Measurements from ENCODE around the gene PPP2R5A. TPM values are rescaled to one million over a fixed set of nuclear protein-coding genes. Genes with fewer than 3 reads are reported as not detected.

The PPP2R5A gene
- total RNA-seq, 2 experiments from 2014 or later = 59.9 to 63.9 TPM

DNA sequence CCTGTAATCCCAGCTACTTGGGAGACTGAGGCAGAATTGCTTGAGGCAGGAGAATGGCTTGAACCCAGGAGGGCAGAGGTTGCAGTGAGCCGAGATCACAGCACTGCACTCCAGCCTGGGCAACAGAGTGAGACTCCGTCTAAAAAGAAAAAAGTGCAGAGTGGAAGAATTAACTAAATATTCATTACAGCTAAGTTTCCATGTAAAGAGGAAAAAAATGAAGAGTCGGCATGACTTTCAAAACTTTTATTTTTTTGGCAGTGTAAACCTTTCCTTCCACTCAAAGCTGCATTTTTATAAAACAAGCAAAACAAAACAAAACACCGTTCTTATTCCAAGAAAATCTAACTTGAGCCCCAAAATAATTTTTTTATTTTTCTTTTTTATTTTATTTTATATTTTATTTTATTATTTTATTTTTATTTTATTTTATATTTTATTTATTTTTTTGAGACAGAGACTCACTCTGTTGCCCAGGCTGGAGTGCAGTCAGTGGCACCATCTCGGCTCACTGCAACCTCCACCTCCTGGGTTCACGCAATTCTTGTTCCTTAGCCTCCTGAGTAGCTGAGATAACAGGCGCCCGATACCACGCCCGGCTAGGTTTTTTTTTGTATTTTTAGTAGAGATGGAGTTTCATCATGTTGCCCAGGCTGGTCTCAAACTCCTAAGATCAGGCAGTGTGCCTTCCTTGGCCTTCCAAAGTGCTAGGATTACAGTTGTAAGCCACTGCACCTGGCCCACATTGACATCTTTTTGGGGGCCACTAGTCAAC lies 66.6 kb downstream of the PPP2R5A start:
- ChIA-PET CTCF (interaction anchor here (1.0 to 1.4 kb wide), 2 partner anchors 9 to 14 kb away, joined by 3 read pairs; no protein-coding TSS in a partner anchor), POLR2A (no interaction called here)
- H3K4me3 Mint-ChIP-seq = no peak overlapping the region
- no peaks in the 10 kb centered on the region for H3K27me3 Mint-ChIP-seq
- H3K4me1 Mint-ChIP-seq = peaks cover 7% of the 10 kb centered on the region
- no peak for DNase-seq
- peaks cover 33% of the 10 kb centered on the region for H3K36me3 Mint-ChIP-seq (ENCODE audit: low read depth)
- no peak overlapping the region for H3K27ac Mint-ChIP-seq
- no peaks in the 10 kb centered on the region for H3K9me3 Mint-ChIP-seq

DNA sequence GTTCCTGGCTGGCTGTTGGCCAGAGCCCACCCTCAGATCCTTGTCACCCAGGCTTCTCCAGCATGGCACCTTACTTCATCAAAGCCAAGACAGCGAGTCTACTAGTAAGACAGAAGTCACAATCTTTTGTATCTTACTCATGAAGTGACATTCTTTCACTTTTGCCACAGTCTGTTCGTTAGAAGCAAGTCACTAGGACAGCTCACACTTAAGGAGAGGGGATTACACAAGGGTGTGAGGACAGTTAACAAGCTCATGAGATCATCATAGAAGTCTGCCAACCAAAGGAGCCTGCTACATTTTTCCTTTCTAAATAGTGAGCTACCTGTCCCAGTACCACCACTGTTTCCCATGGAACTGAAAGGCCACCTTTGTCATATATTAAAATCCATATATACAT lies 68.0 kb downstream of the PPP2R5A start:
- Mint-ChIP-seq H3K4me1 (peaks cover 7% of the 10 kb centered on the region), H3K4me3 (no peak overlapping the region), H3K27ac (peak overlapping the region; percentile 54), H3K27me3 (no peaks in the 10 kb centered on the region), H3K9me3 (no peaks in the 10 kb centered on the region), H3K36me3 (ENCODE audit: low read depth) (peaks cover 33% of the 10 kb centered on the region)
- no peak for DNase-seq
- CTCF ChIA-PET = interaction anchor here (0.6 to 1.6 kb wide), 2 partner anchors 9 to 64 kb away, joined by 3 to 4 read pairs; no protein-coding TSS in a partner anchor
- POLR2A ChIA-PET = no interaction called here

DNA sequence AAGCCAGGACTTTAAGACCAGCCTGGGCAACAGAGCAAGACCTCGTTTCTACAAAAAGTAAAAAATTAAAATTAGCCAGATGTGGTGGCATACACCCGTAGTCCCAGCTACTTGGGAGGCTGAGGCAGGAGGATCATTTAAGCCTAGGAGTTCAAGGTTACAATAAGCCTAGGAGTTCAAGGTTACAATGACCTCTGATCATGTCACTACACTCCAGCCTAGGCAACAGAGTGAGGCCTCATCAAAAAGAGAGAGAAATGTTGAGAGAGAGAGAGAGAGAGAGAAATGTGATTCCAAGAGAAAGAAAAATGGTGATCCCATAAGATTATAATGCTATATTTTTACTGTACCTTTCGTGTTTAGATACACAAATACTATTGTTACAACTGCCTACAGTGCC lies 69.3 kb downstream of the PPP2R5A start:
- Mint-ChIP-seq H3K27ac (no peak overlapping the region), H3K9me3 (no peaks in the 10 kb centered on the region), H3K36me3 (ENCODE audit: low read depth) (peaks cover 36% of the 10 kb centered on the region), H3K4me3 (no peak overlapping the region), H3K27me3 (no peaks in the 10 kb centered on the region), H3K4me1 (peaks cover 10% of the 10 kb centered on the region)
- DNase-seq = no peak
- CTCF ChIA-PET = interaction anchor here (1.6 kb wide), 1 partner anchor 10 kb away, joined by 3 read pairs; no protein-coding TSS in a partner anchor
- POLR2A ChIA-PET = interaction anchor here (0.6 kb wide), 1 partner anchor 881 kb away, joined by 3 read pairs; no protein-coding TSS in a partner anchor

DNA sequence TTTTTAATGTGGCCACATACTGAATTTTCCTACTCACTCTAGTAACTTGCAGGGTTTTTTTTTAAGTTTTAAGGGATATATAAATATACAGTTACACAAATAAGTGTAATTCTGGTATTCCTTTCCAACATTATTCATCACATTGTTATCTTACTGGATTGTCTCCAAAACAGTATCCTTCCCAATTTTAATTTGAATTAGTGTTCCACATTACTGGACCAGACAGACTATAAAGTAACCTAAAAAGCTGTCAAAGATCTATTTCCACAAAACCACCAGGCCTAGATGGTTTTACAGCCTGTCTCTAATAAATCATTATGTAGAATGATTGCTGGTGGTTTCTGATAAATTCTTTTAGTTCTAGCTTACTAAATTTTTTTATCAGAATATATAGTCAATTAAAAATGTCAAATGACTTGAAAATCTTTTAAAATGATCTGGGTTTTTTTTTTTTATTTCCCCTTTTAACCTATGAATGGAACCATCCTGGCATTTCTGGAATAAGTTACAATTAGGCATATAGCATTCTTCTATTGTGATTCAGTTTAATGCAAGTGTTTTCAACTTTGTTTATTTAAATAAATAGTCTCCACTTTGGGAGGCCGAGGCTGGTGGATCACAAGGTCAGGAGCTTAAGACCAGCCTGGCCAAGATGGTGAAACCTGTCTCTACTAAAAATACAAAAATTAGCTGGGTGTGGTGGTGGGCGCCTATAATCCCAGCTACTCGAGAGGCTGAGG lies 70.2 kb downstream of the PPP2R5A start:
- no peak overlapping the region for H3K4me3 Mint-ChIP-seq
- H3K36me3 Mint-ChIP-seq (ENCODE audit: low read depth) = peaks cover 40% of the 10 kb centered on the region
- POLR2A ChIA-PET = no interaction called here
- H3K27me3 Mint-ChIP-seq = no peaks in the 10 kb centered on the region
- DNase-seq = no peak
- no peaks in the 10 kb centered on the region for H3K9me3 Mint-ChIP-seq
- no peak overlapping the region for H3K27ac Mint-ChIP-seq
- CTCF ChIA-PET = interaction anchor here (0.6 to 1.7 kb wide), 3 partner anchors 10 to 482 kb away, joined by 3 to 6 read pairs (median 3); no protein-coding TSS in a partner anchor
- H3K4me1 Mint-ChIP-seq = peaks cover 13% of the 10 kb centered on the region

DNA sequence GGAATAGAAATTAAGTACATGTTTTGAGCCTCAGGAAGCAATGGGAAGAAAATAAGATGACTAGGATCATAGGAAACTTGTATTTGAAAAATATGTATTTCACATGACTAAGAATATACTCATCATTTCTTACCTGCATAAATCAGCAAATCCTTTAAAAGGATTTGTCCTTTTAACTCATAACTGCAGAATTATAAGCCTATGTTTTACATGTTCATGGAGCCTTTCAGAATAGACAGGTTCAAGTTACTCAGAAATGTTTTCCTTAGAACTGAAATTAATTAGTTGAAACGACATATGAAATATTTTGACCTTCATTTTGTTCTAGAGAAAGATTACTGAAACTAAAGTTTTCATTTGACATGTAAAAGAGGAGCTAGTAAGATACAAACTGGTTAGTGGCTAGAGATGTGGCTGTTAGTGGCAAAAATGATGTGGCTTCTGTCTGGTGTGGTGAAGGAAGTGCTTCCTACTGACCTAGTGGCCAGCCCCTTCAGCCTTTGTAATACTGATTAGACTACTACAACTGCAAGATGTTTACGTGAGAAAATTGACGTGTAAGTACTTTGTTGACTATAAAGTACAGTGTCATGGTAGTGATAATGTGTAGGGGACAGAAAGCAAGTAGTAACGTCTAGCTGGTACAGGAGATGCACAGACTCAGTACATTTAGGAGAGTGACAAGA lies 74.7 kb downstream of the PPP2R5A start:
- DNase-seq = no peak
- ChIA-PET CTCF (interaction anchor here (0.7 kb wide), 1 partner anchor 8 kb away, joined by 3 read pairs; no protein-coding TSS in a partner anchor), POLR2A (no interaction called here)
- H3K4me3 Mint-ChIP-seq = no peak overlapping the region
- H3K9me3 Mint-ChIP-seq = no peaks in the 10 kb centered on the region
- peaks cover 8% of the 10 kb centered on the region for H3K4me1 Mint-ChIP-seq
- peak overlapping the region; percentile 55 for H3K27ac Mint-ChIP-seq
- H3K27me3 Mint-ChIP-seq = no peaks in the 10 kb centered on the region
- H3K36me3 Mint-ChIP-seq (ENCODE audit: low read depth) = peaks cover 47% of the 10 kb centered on the region

DNA sequence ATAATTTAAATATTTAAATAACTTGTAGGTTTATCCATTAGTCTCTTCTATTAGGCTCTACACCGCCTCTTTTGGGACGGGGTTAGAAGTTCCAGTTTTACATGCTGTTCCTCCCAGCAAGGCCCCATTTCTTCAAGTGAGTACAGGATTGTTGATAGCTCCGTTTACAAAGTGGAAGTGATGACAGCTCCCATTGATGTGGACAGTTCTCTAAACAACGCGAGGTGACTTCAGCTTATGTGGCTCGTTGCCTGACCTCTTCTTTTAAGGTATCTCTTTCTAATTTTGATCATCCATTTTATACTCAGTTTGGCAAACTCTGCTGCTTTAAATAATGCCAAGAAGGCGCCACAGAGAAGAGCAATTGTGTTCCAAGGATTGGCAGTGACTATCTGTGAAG lies 79.8 kb downstream of the PPP2R5A start:
- H3K4me3 Mint-ChIP-seq = no peak overlapping the region
- H3K4me1 Mint-ChIP-seq = peaks cover 6% of the 10 kb centered on the region
- DNase-seq = no peak
- peaks cover 4% of the 10 kb centered on the region for H3K9me3 Mint-ChIP-seq
- peaks cover 56% of the 10 kb centered on the region for H3K36me3 Mint-ChIP-seq (ENCODE audit: low read depth)
- no peaks in the 10 kb centered on the region for H3K27me3 Mint-ChIP-seq
- ChIA-PET CTCF (interaction anchor here (0.5 to 1.8 kb wide), 6 partner anchors 10 to 91 kb away, joined by 3 to 8 read pairs (median 3); no protein-coding TSS in a partner anchor), POLR2A (no interaction called here)
- no peak overlapping the region for H3K27ac Mint-ChIP-seq

DNA sequence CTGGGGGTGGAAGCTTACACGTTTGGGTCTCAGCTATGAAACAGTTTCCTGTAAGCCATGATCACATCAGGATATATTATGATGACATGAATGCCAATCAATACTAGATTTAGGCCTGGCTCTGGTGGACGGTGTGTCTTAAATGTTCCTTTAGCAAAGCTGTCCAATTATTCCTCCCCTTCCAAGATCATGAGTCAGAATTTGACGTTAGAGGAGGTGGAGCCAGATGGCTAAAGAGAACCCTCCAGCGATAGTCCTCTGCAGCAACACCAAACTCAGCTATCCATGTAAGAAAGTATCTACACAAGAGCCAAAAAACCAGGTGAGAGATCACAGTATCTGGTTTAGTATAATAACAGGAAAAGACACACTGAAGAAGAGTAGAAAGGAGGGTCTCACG lies 81.7 kb downstream of the PPP2R5A start:
- Mint-ChIP-seq H3K9me3 (peaks cover 8% of the 10 kb centered on the region), H3K27ac (no peak overlapping the region), H3K4me1 (peaks cover 3% of the 10 kb centered on the region), H3K36me3 (ENCODE audit: low read depth) (peaks cover 55% of the 10 kb centered on the region), H3K4me3 (no peak overlapping the region), H3K27me3 (no peaks in the 10 kb centered on the region)
- ChIA-PET CTCF (interaction anchor here (1.3 to 2.5 kb wide), 12 partner anchors 8 to 686 kb away, joined by 3 to 16 read pairs (median 5); partner anchors contain the start of genes DTL and INTS7), POLR2A (interaction anchor here (0.6 kb wide), 1 partner anchor 585 kb away, joined by 3 read pairs; no protein-coding TSS in a partner anchor)
- DNase-seq = no peak

DNA sequence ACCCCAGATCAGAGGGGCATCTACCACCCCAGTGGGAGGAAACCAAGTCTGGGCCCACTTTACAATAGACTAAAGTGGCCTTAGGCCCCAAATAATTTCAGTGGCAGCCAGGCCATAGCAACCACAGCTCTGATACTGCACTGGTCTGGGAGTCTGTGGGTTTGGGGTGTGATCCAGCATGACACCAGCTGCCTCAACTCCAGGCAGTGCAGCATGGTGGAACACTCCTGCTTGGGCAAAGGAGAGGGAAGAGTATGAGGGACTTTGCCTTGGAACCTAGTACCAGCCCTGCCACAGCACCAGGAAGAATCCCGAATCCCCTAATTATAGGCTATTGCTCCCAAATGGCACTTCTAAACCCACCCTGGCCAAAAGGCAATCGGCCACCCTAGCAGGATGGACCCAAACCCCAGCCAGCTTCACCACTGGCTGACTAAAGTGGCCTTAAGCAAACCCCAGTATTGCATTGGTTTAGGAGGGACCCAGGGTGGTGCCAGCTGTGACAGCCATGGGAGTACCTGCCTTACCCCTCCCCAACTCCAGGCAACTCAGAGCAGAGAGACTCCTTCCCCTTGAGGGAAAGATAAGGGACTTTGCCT lies 82.4 kb downstream of the PPP2R5A start:
- Mint-ChIP-seq H3K4me3 (no peak overlapping the region), H3K27me3 (no peaks in the 10 kb centered on the region), H3K36me3 (ENCODE audit: low read depth) (peaks cover 57% of the 10 kb centered on the region), H3K9me3 (peaks cover 8% of the 10 kb centered on the region), H3K4me1 (peaks cover 3% of the 10 kb centered on the region), H3K27ac (peak overlapping the region; percentile 46)
- ChIA-PET CTCF (interaction anchor here (1.2 to 2.5 kb wide), 15 partner anchors 9 to 687 kb away, joined by 3 to 16 read pairs (median 5); partner anchors contain the start of genes DTL and INTS7), POLR2A (no interaction called here)
- DNase-seq = no peak

DNA sequence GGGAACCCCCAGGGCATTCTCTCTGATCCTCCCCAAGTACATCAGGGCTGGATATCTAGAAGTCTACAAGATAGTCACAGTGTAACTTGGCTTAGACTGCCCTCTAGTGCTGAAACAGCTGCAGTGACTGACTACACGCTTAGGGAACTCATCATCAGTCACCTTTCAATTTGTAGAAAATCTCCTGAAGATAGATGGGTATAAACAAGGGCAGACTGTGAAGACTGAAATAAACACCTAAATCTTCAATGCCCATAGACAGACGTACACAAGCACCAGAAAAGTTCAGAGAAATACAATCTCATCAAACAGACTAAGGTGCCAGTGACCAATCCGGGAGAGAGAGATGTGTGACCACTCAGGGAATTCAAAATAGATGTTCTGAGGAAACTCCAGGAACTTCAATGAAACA lies 82.9 kb downstream of the PPP2R5A start:
- ChIA-PET POLR2A (no interaction called here), CTCF (interaction anchor here (0.7 to 2.5 kb wide), 15 partner anchors 8 to 687 kb away, joined by 3 to 16 read pairs (median 5); partner anchors contain the start of genes DTL and INTS7)
- H3K27me3 Mint-ChIP-seq = no peaks in the 10 kb centered on the region
- DNase-seq = peak; percentile 78
- peaks cover 62% of the 10 kb centered on the region for H3K36me3 Mint-ChIP-seq (ENCODE audit: low read depth)
- H3K4me3 Mint-ChIP-seq = no peak overlapping the region
- peaks cover 8% of the 10 kb centered on the region for H3K9me3 Mint-ChIP-seq
- no peak overlapping the region for H3K27ac Mint-ChIP-seq
- peaks cover 3% of the 10 kb centered on the region for H3K4me1 Mint-ChIP-seq

DNA sequence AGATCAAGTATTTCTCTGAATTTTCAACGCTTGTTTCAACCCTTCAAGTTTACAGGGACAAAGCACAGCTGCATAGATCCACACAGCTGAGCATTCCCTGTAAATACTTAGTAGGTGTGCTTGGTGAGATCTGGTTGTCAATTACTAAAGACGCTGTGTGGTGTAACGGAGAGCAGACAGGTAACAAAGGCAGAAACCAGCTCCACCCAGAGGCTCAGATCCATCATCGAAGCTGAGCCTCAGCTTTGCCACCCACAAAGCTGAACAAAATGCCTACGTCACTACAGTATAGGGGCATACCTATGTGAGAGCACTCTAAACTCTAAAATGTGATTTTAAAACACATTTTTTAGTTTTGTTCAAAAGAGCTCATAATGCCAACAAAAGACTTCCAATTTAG lies 90.8 kb downstream of the PPP2R5A start:
- ChIA-PET POLR2A (no interaction called here), CTCF (interaction anchor here (1.2 to 2.2 kb wide), 4 partner anchors 9 to 306 kb away, joined by 3 to 5 read pairs (median 4); no protein-coding TSS in a partner anchor)
- Mint-ChIP-seq H3K27me3 (no peaks in the 10 kb centered on the region), H3K4me1 (peaks cover 5% of the 10 kb centered on the region), H3K36me3 (ENCODE audit: low read depth) (peaks cover 74% of the 10 kb centered on the region), H3K4me3 (no peak overlapping the region), H3K27ac (no peak overlapping the region), H3K9me3 (peaks cover 4% of the 10 kb centered on the region)
- no peak for DNase-seq

DNA sequence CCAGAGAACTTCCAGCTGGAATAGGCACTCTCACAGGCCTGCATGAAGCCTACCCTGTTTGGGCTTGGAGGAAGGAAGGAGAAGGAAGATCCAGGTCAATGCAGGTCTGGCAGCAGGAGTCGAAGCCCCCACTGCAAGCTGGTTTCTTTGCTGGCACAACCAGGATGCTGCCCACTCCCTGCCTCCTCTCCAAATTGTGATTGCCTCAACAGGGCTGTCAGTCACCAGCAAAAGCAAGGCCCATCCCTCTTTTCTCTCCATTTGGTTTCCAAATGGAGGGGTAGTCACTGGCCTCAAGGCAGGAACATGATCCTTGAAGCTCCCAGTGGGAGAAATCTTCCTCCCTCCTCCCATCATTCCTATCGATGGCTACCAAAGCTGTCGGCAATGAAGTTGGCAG lies 92.4 kb downstream of the PPP2R5A start:
- Mint-ChIP-seq H3K9me3 (no peaks in the 10 kb centered on the region), H3K27ac (no peak overlapping the region), H3K4me3 (no peak overlapping the region), H3K36me3 (ENCODE audit: low read depth) (peaks cover 63% of the 10 kb centered on the region), H3K27me3 (no peaks in the 10 kb centered on the region), H3K4me1 (peaks cover 5% of the 10 kb centered on the region)
- ChIA-PET POLR2A (no interaction called here), CTCF (interaction anchor here (0.6 to 2.0 kb wide), 5 partner anchors 9 to 385 kb away, joined by 3 to 10 read pairs (median 4); no protein-coding TSS in a partner anchor)
- DNase-seq = no peak

DNA sequence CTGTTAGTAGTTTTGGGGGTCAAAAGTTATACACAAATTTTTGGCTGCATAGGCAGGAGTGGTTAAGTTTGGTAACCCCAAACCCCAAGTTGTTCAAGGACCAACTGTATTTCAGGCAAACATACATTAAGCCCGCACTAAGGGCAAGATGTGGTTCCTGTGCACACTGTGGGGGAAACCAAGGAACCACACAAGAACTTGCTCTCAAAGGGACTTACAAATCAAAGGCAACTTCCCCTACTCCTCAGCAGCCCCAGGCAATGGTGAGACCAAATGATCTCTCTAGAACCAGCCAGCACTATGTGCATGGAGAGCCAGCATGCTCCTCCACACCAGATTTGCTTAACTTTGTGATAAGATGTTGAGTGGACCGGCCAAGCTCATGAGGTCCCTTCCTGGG lies 94.2 kb downstream of the PPP2R5A start:
- H3K27ac Mint-ChIP-seq = no peak overlapping the region
- ChIA-PET POLR2A (no interaction called here), CTCF (interaction anchor here (1.4 kb wide), 1 partner anchor 76 kb away, joined by 3 read pairs; no protein-coding TSS in a partner anchor)
- no peak for DNase-seq
- peaks cover 5% of the 10 kb centered on the region for H3K4me1 Mint-ChIP-seq
- H3K9me3 Mint-ChIP-seq = no peaks in the 10 kb centered on the region
- H3K4me3 Mint-ChIP-seq = no peak overlapping the region
- no peaks in the 10 kb centered on the region for H3K27me3 Mint-ChIP-seq
- peaks cover 48% of the 10 kb centered on the region for H3K36me3 Mint-ChIP-seq (ENCODE audit: low read depth)
